ENCODE results near the gene RAB8A.

DNA sequence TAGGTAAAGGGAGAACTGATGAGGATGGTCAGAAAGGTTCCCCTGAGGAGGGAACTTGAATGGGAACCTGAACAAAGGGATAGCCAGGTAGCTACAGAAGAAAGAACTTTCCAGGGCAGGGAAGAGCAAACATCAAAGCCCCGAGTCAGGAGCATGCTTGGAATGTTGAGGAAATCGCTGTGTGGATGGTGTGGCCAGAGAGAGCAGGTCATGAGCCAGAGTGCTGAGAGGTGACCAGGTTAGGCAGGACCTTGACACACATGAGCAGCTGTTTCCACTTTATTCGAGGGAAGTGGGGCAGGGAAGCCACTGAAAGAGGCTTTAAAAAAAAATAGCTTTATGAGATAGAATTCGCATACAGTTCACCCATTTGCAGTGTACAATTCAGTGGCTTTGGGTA, 4.4 kb downstream of the RAB8A start:
- TF ChIP-seq CTCF (IDR thresholded peaks at IDR 0.05; ENCODE audit: low read length) (no peak), EZH2 (IDR thresholded peaks at IDR 0.05; ENCODE audit: borderline replicate concordance, low read length) (no peak)
